OCI-M1 (cell line): ENCODE results near the gene GBF1.
"Not testable (repeated sequence)": the region's sequence is repeated elsewhere in the genome, so short reads cannot be mapped to it uniquely, and the experiment has no call there.

Experiments used
- DNase-seq: peaks from one replicate; lab custom pipeline; 2025; lab: John Stamatoyannopoulos, UW

GBF1 gene

GRCh38 chr10:102274062-102274461 is 28.7 kb downstream of the GBF1 start:
- DNase-seq = no peak

GRCh38 chr10:102275343-102275742 is 30.0 kb downstream of the GBF1 start:
- DNase-seq = no peak

- no peak for DNase-seq
These were observed 33.8 kb downstream of the GBF1 start for GRCh38 chr10:102279104-102279503.

DNA sequence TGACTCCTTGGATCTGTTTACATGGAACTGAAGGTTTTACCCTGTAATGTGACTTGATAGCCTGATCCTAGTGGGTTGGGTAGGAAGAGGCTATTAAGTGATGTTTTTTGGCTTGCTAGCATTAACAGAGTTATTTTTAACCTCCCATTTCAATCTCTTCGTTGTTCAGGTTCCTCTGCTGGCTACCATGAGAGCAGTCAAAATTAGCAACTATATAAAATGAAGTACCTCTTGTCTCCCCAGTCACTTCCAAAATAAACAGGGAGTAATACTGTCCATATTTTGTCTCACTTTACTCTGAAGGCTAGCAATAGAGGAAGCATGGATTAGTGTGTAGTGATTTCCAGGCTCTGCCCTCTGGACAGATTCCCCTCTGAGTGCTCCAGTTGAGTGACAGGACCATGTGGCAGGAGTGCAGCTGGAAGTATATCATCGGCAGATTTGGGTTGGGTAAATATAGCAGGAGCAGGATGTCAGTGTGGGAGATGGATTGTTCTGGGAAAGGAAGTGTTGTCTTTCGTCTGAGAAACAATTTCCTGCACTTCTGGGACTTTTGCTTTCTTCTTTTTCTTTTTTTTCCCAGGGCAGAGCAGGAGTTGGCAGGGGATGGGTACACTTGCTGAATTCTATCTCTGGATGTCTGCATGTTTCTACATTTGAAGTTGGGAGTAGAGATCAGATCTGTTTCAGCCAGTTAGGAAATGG is 35.2 kb downstream of the GBF1 start:
- no peak for DNase-seq

DNA sequence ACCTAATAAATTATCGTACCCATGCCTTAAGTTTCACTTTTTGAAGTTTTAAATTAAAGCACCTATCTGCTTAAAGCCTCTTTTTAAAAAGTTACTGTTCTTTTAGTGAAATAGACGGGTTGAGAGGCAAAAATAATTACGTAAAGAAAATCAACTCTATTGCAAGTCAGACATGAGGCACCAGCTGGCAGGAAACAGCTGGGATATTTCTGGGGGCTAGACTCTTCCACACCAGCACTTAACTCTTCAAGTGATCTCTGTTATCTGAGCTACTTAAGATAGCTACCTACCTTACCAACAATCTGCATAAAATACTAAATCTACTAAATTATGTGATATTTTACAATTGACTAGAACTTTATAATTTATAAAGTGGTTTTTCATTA is 35.8 kb downstream of the GBF1 start:
- DNase-seq = no peak

DNA sequence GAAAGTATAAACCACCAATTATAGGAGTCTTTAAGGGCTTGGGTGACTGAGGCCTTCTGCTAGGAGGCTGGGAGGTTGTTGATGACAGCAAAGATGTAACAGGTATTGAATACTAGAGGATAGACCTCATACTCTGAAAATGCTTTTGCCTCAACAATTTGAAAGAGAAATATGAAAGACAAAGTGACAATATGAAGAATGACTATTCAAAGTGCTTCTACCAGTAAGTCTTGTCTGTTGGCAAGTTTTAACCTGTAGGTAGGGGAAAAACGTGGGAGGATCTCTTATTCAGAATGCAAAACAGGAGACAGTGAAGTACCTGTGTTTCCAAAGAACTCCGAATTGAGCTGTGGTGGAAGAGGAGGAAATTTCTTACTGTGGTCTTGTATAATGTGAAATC is 38.2 kb downstream of the GBF1 start:
- no peak for DNase-seq

GRCh38 chr10:102283890-102284289 is 38.6 kb downstream of the GBF1 start:
- DNase-seq = no peak

DNA sequence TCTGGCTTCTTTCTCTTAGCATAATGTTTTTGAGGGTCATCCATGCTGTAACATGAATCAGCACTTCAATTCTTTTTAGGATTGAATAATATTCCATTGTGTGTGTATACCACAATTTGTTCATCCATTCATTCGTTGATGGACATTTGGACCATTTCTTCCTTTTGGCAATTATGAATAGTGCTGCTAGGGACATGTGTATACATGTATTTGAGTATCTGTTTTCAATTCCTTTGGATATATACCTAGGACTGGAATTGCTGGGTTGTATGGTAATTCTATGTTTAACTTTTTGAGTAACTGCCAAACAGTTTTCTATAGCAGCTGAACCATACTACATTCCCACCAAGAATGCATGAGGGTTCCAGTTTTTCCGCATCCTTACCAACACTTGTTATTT is 39.2 kb downstream of the GBF1 start:
- DNase-seq = no peak

DNA sequence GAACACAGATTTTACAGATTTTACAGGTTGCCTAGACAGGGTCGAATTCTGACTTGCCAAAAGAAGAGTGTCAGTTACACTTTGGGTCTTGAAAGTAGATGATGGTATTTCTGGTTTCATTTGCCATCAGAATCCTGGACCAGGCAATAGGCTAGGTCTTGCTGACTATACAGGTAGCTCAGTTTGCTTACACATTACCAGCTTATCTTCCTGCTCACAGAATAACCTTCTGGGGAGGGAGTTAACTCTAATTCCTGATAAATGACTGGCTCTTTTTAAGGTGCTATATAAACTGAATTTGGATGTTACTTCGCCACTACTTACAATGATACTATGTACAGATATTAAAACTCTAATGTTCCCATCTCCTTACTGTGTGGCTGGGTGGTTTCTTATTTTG is 39.8 kb downstream of the GBF1 start:
- DNase-seq = no peak

DNA sequence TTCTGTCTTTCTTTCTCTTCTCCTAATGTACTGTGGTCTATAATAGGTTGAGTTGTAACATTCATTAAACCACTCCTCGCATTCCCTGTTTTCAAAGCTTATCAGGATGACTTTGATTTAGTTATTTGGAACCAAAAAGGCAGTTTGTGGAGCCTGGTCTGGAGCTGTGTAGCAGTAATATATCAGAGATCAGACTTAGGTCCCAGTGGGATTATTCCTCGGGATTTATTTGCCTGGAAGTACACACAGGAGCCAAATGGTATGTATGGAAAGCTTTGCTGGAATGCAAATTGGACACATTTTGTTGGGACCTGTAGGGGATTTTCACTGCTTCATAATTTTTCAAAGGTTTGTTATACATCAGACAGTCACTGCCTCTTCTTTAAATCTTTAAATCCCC is 40.9 kb downstream of the GBF1 start:
- DNase-seq = no peak

DNA sequence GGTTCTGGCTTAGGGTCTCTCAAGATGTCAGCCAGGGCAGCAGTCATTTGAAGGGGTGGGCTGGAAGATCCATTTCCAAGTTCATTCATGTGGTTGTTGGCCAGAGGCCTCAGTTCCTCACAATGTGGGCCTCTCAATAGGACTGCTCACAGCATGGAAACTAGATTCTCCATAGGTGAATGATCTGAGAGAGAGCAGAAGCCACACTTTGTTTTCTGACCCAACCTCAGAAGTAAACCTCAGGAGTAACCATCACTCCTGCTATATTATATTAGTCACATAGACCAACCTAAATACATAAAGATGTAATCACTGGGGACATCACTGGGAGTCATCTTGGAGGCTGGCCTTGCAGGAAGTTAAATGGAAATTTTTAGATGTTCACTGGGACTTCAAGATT is 42.2 kb downstream of the GBF1 start:
- DNase-seq = no peak

GRCh38 chr10:102287991-102288390 is 42.7 kb downstream of the GBF1 start:
- no peak for DNase-seq

DNA sequence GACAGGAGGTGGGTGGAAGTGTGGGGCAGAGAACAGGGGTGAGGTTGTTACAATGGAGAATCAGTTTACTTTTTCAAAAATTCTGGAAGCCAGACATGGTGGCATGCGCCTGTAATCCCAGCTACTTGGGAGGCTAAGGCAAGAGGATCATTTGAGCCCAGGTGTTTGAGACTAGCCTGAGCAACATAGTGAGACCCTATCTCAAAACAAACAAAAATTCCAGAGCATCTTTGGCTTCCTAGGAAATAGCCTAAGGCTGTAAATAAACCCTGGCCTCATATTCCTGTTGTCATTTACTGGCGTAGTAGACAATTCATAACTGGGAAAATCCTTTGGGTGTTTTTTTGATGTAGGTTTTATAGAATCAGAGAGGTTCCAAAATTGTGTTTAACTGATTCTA is 44.0 kb downstream of the GBF1 start:
- DNase-seq = no peak

DNA sequence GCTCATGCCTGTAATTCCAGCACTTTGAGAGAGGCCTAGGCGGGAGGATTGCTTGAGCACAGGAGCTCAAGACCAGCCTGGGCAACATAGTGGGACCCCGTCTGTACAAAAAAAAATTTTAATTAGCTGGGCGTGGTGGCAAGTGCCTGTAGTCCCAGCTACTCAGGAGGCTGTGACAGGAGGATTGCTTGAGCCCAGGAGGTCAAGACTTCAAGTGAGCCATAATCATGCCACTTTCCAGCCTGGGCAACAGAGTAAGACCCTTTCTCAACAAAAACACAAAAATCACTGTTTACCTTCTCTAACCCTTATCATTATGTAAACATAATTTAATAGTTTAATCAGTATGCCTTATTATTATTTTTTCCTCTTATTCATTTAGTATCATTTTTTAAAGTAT is 44.5 kb downstream of the GBF1 start:
- DNase-seq = no peak

DNA sequence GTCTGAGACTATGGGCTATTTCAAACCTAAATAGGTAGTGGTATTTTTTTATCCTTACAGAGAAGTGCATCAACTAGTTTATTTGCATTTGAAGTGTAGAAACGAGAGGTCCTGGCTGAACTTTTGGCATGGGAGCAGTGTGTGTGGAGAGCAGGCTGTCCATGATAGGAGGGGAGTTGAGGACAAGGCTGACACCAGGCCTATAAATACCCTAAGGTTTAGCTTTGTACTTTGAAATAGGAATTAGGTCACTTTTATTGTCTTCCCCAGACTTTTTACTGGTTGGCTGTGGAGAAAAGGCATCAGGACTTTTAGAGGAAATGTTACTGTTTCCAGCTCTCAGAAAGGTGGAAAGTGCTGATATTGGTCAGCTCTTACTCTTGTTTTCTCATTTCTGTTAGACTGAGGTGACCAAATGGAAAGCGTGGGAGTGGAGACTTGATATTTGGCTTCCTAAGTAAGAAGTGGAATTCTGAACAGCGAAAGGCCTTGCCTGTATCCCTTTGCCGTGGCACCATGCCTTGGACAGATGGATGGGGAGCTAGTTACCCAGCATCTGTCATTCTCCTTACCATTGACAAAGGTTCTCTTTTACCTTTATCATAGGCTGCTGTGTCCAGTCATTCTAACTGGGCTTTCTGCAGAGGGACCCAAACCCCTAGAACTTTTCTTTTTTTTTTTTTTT is 46.0 kb downstream of the GBF1 start:
- DNase-seq = no peak

DNA sequence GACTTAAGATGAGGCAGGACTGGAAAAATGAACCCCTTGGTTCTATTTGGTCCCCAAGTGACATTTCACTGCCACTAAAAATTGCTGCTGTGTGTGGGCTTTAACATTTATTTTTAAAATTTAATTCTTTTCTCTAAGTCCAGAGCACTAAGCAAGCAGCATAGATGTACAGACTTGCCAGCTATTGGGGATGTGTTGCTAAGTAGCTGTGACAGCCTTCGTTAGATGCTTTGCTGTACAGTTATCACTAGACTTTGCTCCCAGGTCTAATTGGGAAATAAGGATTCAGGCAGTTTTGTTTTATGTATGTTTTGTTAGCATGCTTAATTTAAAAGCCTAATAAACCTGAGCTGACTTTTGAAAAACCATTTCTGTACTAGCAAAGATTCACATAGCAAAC is 51.8 kb downstream of the GBF1 start:
- DNase-seq = no peak

- no peak for DNase-seq
These were observed 53.6 kb downstream of the GBF1 start for GRCh38 chr10:102298899-102299298.

- DNase-seq = peak; percentile 28
These were observed 54.5 kb downstream of the GBF1 start for GRCh38 chr10:102299873-102300272.

DNA sequence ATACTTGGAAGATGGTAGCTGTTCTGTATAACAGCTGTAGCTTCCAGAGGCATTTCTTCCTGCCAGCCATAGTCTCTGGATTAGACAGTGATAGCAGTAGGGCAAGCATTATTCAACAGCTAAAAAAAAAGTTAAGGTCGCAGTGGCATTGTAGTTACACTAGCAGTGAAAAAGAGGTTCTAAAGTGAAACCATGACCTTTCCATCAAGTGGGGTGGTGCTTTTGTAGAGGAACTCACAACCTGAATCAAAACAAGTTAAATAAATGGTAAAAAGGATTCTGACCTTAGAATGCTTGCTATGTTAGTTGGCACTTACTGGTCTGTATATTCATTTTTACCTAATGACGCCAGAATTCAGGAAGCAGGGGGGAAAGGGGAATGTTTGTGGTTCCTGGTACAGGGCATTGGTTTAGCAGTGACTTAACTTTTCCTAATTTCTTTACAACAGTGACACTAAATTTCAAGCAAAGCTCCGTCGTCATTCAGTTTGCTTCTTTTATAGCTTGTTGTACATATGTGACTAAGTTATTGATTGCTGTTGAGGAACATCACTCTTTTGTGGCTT is 55.0 kb downstream of the GBF1 start:
- no peak for DNase-seq

GRCh38 chr10:102300912-102301311 is 55.6 kb downstream of the GBF1 start:
- not testable (repeated sequence) for DNase-seq

DNA sequence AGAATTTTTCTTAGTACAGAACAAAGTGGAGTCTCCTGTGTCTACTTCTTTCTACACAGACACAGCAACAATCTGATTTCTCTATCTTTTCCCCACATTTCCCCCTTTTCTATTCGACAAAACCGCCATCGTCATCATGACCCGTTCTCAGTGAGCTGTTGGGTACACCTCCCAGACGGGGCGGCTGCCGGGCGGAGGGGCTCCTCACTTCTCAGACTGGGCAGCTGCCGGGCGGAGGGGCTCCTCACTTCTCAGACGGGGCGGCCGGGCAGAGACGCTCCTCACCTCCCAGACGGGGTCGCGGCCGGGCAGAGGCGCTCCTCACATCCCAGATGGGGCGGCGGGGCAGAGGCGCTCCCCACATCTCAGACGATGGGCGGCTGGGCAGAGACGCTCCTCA is 56.0 kb downstream of the GBF1 start:
- DNase-seq = not testable (repeated sequence)

GRCh38 chr10:102302611-102303010 is 57.3 kb downstream of the GBF1 start:
- no peak for DNase-seq

DNA sequence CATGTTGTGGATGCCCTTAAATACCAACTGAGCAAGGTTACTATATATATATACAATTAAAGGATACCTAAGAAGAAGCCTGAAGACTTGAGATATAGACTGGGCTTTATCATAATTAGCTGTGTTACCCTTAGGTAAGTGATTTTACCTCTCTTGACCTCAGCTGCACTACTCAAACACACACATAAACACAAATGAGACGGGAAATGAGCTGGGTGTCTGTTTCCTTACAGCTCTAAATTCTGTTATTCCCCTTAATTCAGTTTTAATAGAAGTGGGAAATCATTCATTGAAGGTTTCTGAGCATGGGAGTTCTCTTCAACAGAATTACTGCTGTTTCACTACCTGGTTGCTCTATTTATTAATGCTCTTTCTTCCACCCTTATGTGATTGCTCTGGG is 60.7 kb downstream of the GBF1 start:
- DNase-seq = no peak

- no peak for DNase-seq
These were observed 61.4 kb downstream of the GBF1 start for GRCh38 chr10:102306710-102307109.
